Endothelial cell (in vitro differentiated cells): ENCODE results near the gene CFAP61. TPM values are rescaled to one million over a fixed set of nuclear protein-coding genes. Genes with fewer than 3 reads are reported as not detected.

Experiments used
- DNase-seq: peaks from one replicate; pipeline ENCODE4 v3.0.0; 2021; ENCODE audit warnings: low spot score
- H3K27ac Mint-ChIP-seq: one replicate; pipeline ENCODE4 v1.8.0; 2021; ENCODE audit warnings: mixed read lengths, inconsistent platforms; ENCODE audit not compliant: unreplicated experiment
- H3K27me3 Mint-ChIP-seq: one replicate; pipeline ENCODE4 v1.8.0; 2021; ENCODE audit warnings: mild to moderate bottlenecking, moderate library complexity, mixed read lengths, inconsistent platforms; ENCODE audit not compliant: unreplicated experiment
- H3K36me3 Mint-ChIP-seq: one replicate; pipeline ENCODE4 v1.8.0; 2021; ENCODE audit warnings: mild to moderate bottlenecking, low read depth, mixed read lengths, inconsistent platforms; ENCODE audit not compliant: unreplicated experiment
- H3K4me1 Mint-ChIP-seq: one replicate; pipeline ENCODE4 v1.8.0; 2021; ENCODE audit warnings: mild to moderate bottlenecking, mixed read lengths, inconsistent platforms; ENCODE audit not compliant: unreplicated experiment
- H3K4me3 Mint-ChIP-seq: one replicate; pipeline ENCODE4 v1.8.0; 2021; ENCODE audit warnings: mild to moderate bottlenecking, mixed read lengths, inconsistent platforms; ENCODE audit not compliant: unreplicated experiment
- H3K9me3 Mint-ChIP-seq: one replicate; pipeline ENCODE4 v1.8.0; 2021; ENCODE audit warnings: mixed read lengths, inconsistent platforms; ENCODE audit not compliant: unreplicated experiment
- total RNA-seq: library from RNA; stranded (reverse); fragmentation: NEBNext Ultra II Directional; extraction: Animal tissue kit (Norgen Biotek cat#: 25700); gene quantifications from one replicate; pipeline ENCODE4 v1.2.1, GENCODE V29; 2021; ENCODE audit not compliant: unreplicated experiment
- TF ChIP-seq, protein P1 (sequence below): fragments of 200-600 bp; sonication (generic); IDR thresholded peaks from one replicate; pipeline ENCODE4 v1.5.0; 2021; ENCODE audit warnings: antibody characterized with exemption; ENCODE audit not compliant: unreplicated experiment

Gene CFAP61
- total RNA-seq, 1 donor from 2014 or later: not detected

GRCh38 chr20:20261159-20261558 lies 208.8 kb downstream of the CFAP61 start:
- TF ChIP-seq, protein P1, sequence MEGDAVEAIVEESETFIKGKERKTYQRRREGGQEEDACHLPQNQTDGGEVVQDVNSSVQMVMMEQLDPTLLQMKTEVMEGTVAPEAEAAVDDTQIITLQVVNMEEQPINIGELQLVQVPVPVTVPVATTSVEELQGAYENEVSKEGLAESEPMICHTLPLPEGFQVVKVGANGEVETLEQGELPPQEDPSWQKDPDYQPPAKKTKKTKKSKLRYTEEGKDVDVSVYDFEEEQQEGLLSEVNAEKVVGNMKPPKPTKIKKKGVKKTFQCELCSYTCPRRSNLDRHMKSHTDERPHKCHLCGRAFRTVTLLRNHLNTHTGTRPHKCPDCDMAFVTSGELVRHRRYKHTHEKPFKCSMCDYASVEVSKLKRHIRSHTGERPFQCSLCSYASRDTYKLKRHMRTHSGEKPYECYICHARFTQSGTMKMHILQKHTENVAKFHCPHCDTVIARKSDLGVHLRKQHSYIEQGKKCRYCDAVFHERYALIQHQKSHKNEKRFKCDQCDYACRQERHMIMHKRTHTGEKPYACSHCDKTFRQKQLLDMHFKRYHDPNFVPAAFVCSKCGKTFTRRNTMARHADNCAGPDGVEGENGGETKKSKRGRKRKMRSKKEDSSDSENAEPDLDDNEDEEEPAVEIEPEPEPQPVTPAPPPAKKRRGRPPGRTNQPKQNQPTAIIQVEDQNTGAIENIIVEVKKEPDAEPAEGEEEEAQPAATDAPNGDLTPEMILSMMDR: no peak
- no peaks in the 10 kb centered on the region for H3K36me3 Mint-ChIP-seq
- H3K27ac Mint-ChIP-seq: no peak overlapping the region
- no peak for DNase-seq
- no peak overlapping the region for H3K4me3 Mint-ChIP-seq
- no peaks in the 10 kb centered on the region for H3K9me3 Mint-ChIP-seq
- H3K4me1 Mint-ChIP-seq: peaks cover 2% of the 10 kb centered on the region
- H3K27me3 Mint-ChIP-seq: no peaks in the 10 kb centered on the region

DNA sequence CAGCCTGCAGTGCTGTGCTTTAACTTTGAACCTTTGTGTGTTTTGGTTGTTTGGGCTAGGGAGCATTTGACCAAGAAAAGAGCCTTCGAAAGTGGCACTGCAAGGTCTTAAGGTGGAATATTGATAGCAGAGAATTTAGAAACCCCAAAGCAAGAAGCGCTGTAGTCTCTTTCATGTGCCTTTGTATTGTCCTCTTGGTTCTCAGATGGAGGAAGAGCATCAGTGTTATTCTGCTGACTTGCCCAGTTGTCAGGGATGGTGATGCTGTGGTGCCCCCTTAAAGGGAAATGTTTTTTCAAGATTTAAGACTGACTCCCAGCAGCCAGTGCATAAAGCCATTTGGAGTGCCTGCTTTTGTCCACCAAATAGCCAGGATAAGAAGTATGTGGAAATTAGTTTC lies 212.9 kb downstream of the CFAP61 start:
- Mint-ChIP-seq H3K4me3 (no peak overlapping the region), H3K4me1 (peaks cover 2% of the 10 kb centered on the region), H3K9me3 (no peaks in the 10 kb centered on the region), H3K27ac (no peak overlapping the region), H3K36me3 (no peaks in the 10 kb centered on the region), H3K27me3 (peaks cover 2% of the 10 kb centered on the region)
- DNase-seq: no peak
- TF ChIP-seq, protein P1: no peak

DNA sequence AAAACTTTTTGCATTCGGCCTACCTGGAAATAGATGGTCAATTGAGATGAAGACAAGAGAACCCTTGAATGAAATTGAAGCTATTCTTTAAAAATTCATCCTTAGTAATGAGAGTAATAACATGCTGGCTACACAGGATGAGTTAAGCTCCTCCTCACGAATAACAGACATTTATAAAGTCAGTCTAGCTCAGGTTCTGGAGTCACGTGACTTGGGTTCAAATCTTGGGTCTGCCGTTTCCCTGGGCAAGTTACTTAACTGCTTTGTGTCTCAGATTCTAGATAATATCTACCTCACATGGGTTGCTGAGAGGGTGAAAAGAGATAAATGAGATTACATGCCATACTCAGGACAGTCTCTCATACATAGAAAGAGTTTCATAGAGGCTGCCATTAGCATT lies 214.2 kb downstream of the CFAP61 start:
- Mint-ChIP-seq H3K9me3 (no peaks in the 10 kb centered on the region), H3K27ac (no peak overlapping the region), H3K4me3 (no peak overlapping the region), H3K36me3 (no peaks in the 10 kb centered on the region), H3K27me3 (peaks cover 2% of the 10 kb centered on the region), H3K4me1 (no peaks in the 10 kb centered on the region)
- no peak for DNase-seq
- TF ChIP-seq, protein P1: no peak

DNA sequence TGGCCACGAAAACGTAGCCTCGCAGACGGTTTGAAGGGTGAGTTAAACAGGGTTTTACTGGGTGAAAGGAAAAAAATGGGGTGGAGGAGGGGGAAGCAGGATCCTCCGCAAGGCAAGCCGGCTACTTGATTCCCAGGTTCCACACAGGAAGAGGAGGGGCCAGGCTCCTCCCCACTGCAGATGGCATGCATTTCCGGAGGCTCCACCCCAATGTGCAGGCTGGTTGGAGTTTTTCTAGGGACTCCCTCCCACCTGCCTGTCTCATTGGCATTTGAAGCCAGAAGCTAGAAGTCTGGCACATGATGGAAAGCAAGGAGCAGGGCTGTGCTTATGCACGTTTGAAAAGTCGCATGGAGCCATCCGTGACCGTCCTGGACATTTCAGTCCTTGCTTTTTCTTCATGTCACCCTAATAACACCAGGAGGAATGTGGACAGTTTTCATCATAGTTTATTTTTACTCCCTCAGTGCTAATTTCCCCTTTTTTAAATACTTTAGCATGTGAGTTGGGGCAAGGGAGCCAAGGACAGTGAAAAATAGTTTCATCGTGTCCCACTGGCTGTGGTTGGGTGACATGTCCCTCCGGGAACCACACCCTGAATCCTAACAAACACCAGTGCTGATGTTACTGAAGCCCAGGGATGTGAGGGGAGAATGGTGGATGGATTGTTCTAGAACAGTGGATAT lies 215.5 kb downstream of the CFAP61 start:
- Mint-ChIP-seq H3K4me1 (no peaks in the 10 kb centered on the region), H3K9me3 (no peaks in the 10 kb centered on the region), H3K27ac (no peak overlapping the region), H3K36me3 (no peaks in the 10 kb centered on the region), H3K27me3 (peaks cover 2% of the 10 kb centered on the region), H3K4me3 (no peak overlapping the region)
- TF ChIP-seq, protein P1: no peak
- no peak for DNase-seq

DNA sequence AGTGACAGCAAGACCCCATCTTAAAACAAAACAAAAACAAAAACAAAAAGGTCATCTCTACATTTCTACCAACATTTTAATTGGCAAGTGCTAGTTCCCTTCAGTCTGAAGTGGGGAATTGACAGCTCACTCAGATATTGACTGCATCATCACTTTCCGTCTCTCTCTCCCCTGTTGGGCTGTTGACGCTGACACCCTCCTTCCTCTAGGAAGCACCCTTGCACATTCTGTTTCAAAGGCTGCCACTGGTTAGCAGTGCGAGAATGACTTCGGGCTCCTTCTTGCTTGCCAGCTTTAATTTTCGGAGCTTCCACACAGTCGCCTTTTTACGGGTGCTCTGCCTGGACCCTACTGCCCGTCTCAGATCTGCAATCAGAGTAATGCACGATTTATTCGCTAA lies 218.9 kb downstream of the CFAP61 start:
- Mint-ChIP-seq H3K27ac (no peak overlapping the region), H3K4me1 (no peaks in the 10 kb centered on the region), H3K36me3 (no peaks in the 10 kb centered on the region), H3K9me3 (no peaks in the 10 kb centered on the region), H3K27me3 (peaks cover 2% of the 10 kb centered on the region), H3K4me3 (no peak overlapping the region)
- TF ChIP-seq, protein P1: no peak
- DNase-seq: no peak
